Upper lobe of left lung (tissue), 6 donors: Measurements from ENCODE around the gene SH3GL1. TPM values are rescaled to one million over a fixed set of nuclear protein-coding genes. Genes with fewer than 3 reads are reported as not detected.

Experiments used
- ATAC-seq, 2 donors: fragments of 200-7000 bp; cut with Tn5 transposase; one replicate each; pipeline ENCODE4 v1.9.1; 2022; ENCODE audit warnings: mild to moderate bottlenecking in 2 of 2, moderate library complexity in 2 of 2; ENCODE audit not compliant: low FRiP score in 2 of 2
- DNase-seq, 2 donors: peaks; one replicate each; pipeline ENCODE4 v3.0.0-alpha.2; 2019 to 2020
- H3K27ac ChIP-seq, 4 donors: fragments of 200-600 bp; sonication (generic); one replicate each; pipeline ENCODE4 v1.5.1; 2016 to 2019
- H3K27me3 ChIP-seq, 4 donors: fragments of 200-600 bp; sonication (generic); one replicate each; pipeline ENCODE4 v1.5.1; 2017 to 2019
- H3K36me3 ChIP-seq, 4 donors: fragments of 200-600 bp; sonication (generic); one replicate each; pipeline ENCODE4 v1.5.1; 2016 to 2019
- H3K4me1 ChIP-seq, 4 donors: fragments of 200-600 bp; sonication (generic); one replicate each; pipeline ENCODE4 v1.5.1; 2018 to 2019
- H3K4me3 ChIP-seq, 4 donors: fragments of 200-600 bp; sonication (generic); one replicate each; pipeline ENCODE4 v1.5.1; 2017 to 2019; ENCODE audit warnings: mild to moderate bottlenecking in 2 of 4, moderate library complexity in 1 of 4
- H3K9me3 ChIP-seq, 4 donors: fragments of 200-600 bp; sonication (generic); one replicate each; pipeline ENCODE4 v1.5.1; 2018 to 2019
- CTCF ChIP-seq, 6 experiments: fragments of 450-650 bp in 4 of 6; fragments of 200-600 bp in 2 of 6; sonication (generic) in 2 of 6; IDR thresholded peaks; one replicate each; pipeline ENCODE4 v1.5.1; 2016 to 2019; ENCODE audit warnings: antibody characterized with exemption in 6 of 6
- EP300 ChIP-seq, 4 donors: sonication (generic); formaldehyde crosslinking; IDR thresholded peaks; one replicate each; pipeline ENCODE4 v1.5.1; 2017; ENCODE audit warnings: antibody characterized with exemption in 4 of 4, control low read depth in 2 of 4
- POLR2A ChIP-seq, 4 donors: fragments of 450-650 bp; IDR thresholded peaks; one replicate each; pipeline ENCODE4 v1.5.1; 2016 to 2017; ENCODE audit warnings: antibody characterized with exemption in 4 of 4, mild to moderate bottlenecking in 2 of 4
- POLR2AphosphoS5 ChIP-seq, 2 donors: sonication (generic); formaldehyde crosslinking; IDR thresholded peaks; one replicate each; pipeline ENCODE4 v1.5.1; 2017; ENCODE audit warnings: antibody characterized with exemption in 2 of 2
- WGBS, 2 donors: methylation state at CpG; one replicate each; pipeline ENCODE4 v1.1.5; 2017 to 2018; 5-methylcytosine and 5-hydroxymethylcytosine counted together
- total RNA-seq, 6 donors: library from RNA; depleted of rRNA in 4 of 6; stranded (reverse); fragments of >200 nt in 4 of 6; gene quantifications; one replicate each; pipeline versions ENCODE4 v1.1.0 to v1.2.1, GENCODE V29; 2016 to 2021
- donor health status: DM: no; HTN: no; CAD: no; lungs with moderate emphysema.
- donor health status: DM: no; HTN: yes; CAD: no; lungs with severe emphysema.

The SH3GL1 gene
- total RNA-seq, 6 donors from 2014 or later, result 27.4 to 60.1 (median 53.8) TPM

GRCh38 chr19:4369109-4369887 is 31.0 kb downstream of the SH3GL1 start:
- TF ChIP-seq EP300 (IDR thresholded peaks at IDR 0.05) (no peak), CTCF (IDR thresholded peaks at IDR 0.05) (no peak), POLR2AphosphoS5 (IDR thresholded peaks at IDR 0.05) (peak; percentile 7 to 55), POLR2A (IDR thresholded peaks at IDR 0.05) (peak in 1 of 4 donors; percentile 42)
- H3K4me3 ChIP-seq, result peak overlapping the region in 3 of 4 donors; percentile 26 to 40 (median 39)
- no peaks in the 10 kb centered on the region for H3K27me3 ChIP-seq
- H3K36me3 ChIP-seq, result peaks cover 5 to 39% (median 18%) of the 10 kb centered on the region in 4 donors
- DNase-seq (peak; percentile 84 to 88), ATAC-seq (peak; percentile 63 to 73)
- 9 to 25% methylated on average over 12 to 16 of the region's 25 CpGs for WGBS, 2 donors
- H3K4me1 ChIP-seq, result peaks cover 52 to 64% (median 60%) of the 10 kb centered on the region in 4 donors
- no peaks in the 10 kb centered on the region for H3K9me3 ChIP-seq
- peak overlapping the region; percentile 79 to 87 (median 80) for H3K27ac ChIP-seq

GRCh38 chr19:4368128-4368820 is 32.1 kb downstream of the SH3GL1 start:
- Histone ChIP-seq H3K27ac (peak overlapping the region; percentile 79 to 87 (median 80)), H3K4me3 (no peak overlapping the region), H3K36me3 (peaks cover 13 to 49% (median 29%) of the 10 kb centered on the region in 4 donors), H3K9me3 (no peaks in the 10 kb centered on the region), H3K4me1 (peaks cover 41 to 54% (median 50%) of the 10 kb centered on the region in 4 donors), H3K27me3 (no peaks in the 10 kb centered on the region)
- peak in 1 of 2 donors; percentile 6 for ATAC-seq
- TF ChIP-seq CTCF (IDR thresholded peaks at IDR 0.05) (no peak), POLR2AphosphoS5 (IDR thresholded peaks at IDR 0.05) (no peak)
- peak in 1 of 2 donors; percentile 70 for DNase-seq
- 62 to 70% methylated on average over 4 to 19 of the region's 19 CpGs for WGBS, 2 donors

- DNase-seq, result no peak
- no peak overlapping the region for H3K4me3 ChIP-seq
- H3K9me3 ChIP-seq, result no peaks in the 10 kb centered on the region
- peak overlapping the region; percentile 79 to 87 (median 80) for H3K27ac ChIP-seq
- 86 to 100% methylated on average over 2 to 13 of the region's 13 CpGs for WGBS, 2 donors
- no peaks in the 10 kb centered on the region for H3K27me3 ChIP-seq
- TF ChIP-seq CTCF (IDR thresholded peaks at IDR 0.05) (no peak), POLR2AphosphoS5 (IDR thresholded peaks at IDR 0.05) (no peak), EP300 (IDR thresholded peaks at IDR 0.05) (no peak), POLR2A (IDR thresholded peaks at IDR 0.05) (no peak)
- peaks cover 18 to 54% (median 34%) of the 10 kb centered on the region in 4 donors for H3K36me3 ChIP-seq
- peaks cover 36 to 49% (median 44%) of the 10 kb centered on the region in 4 donors for H3K4me1 ChIP-seq
- ATAC-seq, result no peak
Measured at GRCh38 chr19:4367781-4368127, 32.6 kb downstream of the SH3GL1 start.

GRCh38 chr19:4367336-4367723 is 33.0 kb downstream of the SH3GL1 start:
- no peaks in the 10 kb centered on the region for H3K27me3 ChIP-seq
- ATAC-seq (no peak), DNase-seq (no peak)
- H3K36me3 ChIP-seq, result peaks cover 22 to 58% (median 38%) of the 10 kb centered on the region in 4 donors
- no peak for TF ChIP-seq POLR2A (IDR thresholded peaks at IDR 0.05)
- TF ChIP-seq POLR2AphosphoS5 (IDR thresholded peaks at IDR 0.05), result no peak
- TF ChIP-seq EP300 (IDR thresholded peaks at IDR 0.05), result no peak
- no peak for TF ChIP-seq CTCF (IDR thresholded peaks at IDR 0.05)
- H3K4me1 ChIP-seq, result peaks cover 35 to 45% (median 40%) of the 10 kb centered on the region in 4 donors
- H3K9me3 ChIP-seq, result no peaks in the 10 kb centered on the region
- WGBS, 2 donors, result 84 to 87% methylated on average over 2 to 10 of the region's 10 CpGs
- H3K4me3 ChIP-seq, result no peak overlapping the region
- H3K27ac ChIP-seq, result peak overlapping the region in 2 of 4 donors; percentile 79 to 81
